SKM-1 (cell line): Measurements from ENCODE around the gene EXOC6B.

Experiments used
- DNase-seq: peaks from one replicate; lab custom pipeline; 2025; ENCODE audit not compliant: unreplicated experiment; lab: John Stamatoyannopoulos, UW

Gene EXOC6B

GRCh38 chr2:72139471-72139873, 686.4 kb downstream of the EXOC6B start:
- no peak for DNase-seq

GRCh38 chr2:72138921-72139381, 686.9 kb downstream of the EXOC6B start:
- no peak for DNase-seq

- DNase-seq = no peak
These were observed 687.6 kb downstream of the EXOC6B start for GRCh38 chr2:72138011-72138881.

- peak; percentile 18 for DNase-seq
These were observed 688.3 kb downstream of the EXOC6B start for GRCh38 chr2:72137498-72138010.

GRCh38 chr2:72136933-72137497, 688.8 kb downstream of the EXOC6B start:
- no peak for DNase-seq

GRCh38 chr2:72136331-72136730, 689.5 kb downstream of the EXOC6B start:
- DNase-seq = no peak

GRCh38 chr2:72135921-72136320, 689.9 kb downstream of the EXOC6B start:
- DNase-seq = no peak

- DNase-seq = no peak
These were observed 690.6 kb downstream of the EXOC6B start for GRCh38 chr2:72134997-72135800.

GRCh38 chr2:72134408-72134996, 691.3 kb downstream of the EXOC6B start:
- no peak for DNase-seq

- no peak for DNase-seq
These were observed 692.0 kb downstream of the EXOC6B start for GRCh38 chr2:72133721-72134407.

- DNase-seq = no peak
These were observed 692.7 kb downstream of the EXOC6B start for GRCh38 chr2:72132981-72133720.

- no peak for DNase-seq
These were observed 693.7 kb downstream of the EXOC6B start for GRCh38 chr2:72131916-72132841.

GRCh38 chr2:72131371-72131891, 694.4 kb downstream of the EXOC6B start:
- DNase-seq = no peak

- no peak for DNase-seq
These were observed 695.0 kb downstream of the EXOC6B start for GRCh38 chr2:72130659-72131360.

- DNase-seq = no peak
These were observed 696.0 kb downstream of the EXOC6B start for GRCh38 chr2:72129681-72130340.

GRCh38 chr2:72128843-72129227, 697.0 kb downstream of the EXOC6B start:
- DNase-seq = no peak
